ENCODE measurements around the gene CAPN14.

GRCh38 chr2:31200972-31201371, 16.3 kb downstream of the CAPN14 start:
- TF ChIP-seq CTCF (conservative IDR thresholded peaks at IDR 0.05; ENCODE audit: low read depth, low read length) (no peak), EZH2phosphoT487 (IDR thresholded peaks at IDR 0.05; ENCODE audit: borderline replicate concordance, low read length) (no peak), EZH2 (IDR thresholded peaks at IDR 0.05; ENCODE audit: low read length, unreplicated experiment) (no peak)

Data from PC-3 (cell line).